Measurements from ENCODE around the gene ANKRD55.
"Not testable (repeated sequence)": the region's sequence is repeated elsewhere in the genome, so short reads cannot be mapped to it uniquely, and the experiment has no call there.

ANKRD55 gene

DNA sequence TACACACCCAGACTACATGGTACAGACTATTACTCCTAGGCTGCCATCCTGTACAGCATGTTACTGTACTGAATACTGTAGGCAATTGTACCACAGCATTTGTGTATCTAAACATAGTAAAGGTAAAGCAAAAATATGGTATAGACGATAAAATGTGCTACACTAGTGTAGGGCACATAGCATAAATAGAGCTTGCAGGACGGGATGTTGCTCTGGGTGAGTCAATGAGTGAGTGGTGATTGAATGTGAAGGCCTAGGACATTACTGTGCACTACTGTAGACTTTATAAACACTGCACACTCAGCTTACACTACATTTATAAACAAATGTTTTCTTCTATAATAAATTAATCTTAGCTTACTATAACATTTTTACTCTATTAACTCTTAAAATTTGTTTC is 25.6 kb downstream of the ANKRD55 start:
- no peak for DNase-seq (ENCODE audit: low spot score)

DNA sequence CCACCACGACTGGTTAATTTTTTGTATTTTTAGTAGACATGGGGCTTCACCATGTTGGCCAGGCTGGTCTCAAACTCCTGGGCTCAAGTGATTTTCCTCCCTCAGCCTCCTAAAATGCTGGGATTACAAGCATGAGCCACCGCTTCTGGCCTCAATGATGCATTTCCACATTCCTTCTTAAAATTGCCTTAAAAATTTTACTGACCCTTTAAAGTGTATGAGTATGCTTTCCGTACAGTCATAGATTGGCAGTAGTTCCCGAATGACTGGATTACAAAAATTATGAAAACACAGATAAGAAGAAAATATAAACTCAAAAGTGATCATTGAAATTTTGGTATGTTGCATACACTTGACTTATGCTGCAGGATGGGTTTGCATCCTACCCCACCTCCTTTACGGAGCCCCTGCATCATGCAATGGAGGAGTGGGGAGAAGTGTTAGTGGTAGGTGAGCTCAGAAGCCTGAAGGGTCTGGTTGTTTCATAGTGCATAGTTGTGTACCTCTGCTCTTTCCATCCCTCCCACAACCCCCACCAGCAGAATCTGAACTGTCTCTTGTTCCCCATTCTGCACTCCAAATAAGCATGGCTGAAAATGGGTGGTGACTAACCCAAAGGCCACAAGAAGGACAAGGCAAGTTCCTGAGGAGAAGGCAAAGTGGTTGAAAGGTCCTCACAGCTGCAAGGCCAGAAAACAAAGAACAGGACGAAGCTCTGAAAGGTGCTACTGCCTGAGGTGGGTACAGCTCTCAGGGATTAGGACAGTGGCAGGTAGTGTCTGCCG is 26.8 kb downstream of the ANKRD55 start:
- DNase-seq (ENCODE audit: low spot score), result no peak

DNA sequence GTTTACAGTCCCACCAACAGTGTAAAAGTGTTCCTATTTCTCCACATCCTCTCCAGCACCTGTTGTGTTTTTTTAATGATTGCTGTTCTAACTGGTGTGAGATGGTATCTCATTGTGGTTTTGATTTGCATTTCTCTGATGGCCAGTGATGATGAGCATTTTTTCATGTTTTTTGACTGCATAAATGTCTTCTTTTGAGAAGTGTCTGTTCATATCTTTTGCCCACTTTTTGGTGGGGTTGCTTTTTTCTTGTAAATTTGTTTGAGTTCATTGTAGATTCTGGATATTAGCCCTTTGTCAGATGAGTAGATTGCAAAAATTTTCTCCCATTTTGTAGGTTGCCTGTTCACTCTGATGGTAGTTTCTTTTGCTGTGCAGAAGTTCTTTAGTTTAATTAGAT is 29.2 kb downstream of the ANKRD55 start:
- not testable (repeated sequence) for DNase-seq (ENCODE audit: low spot score)

GRCh38 chr5:56202483-56202882 is 30.6 kb downstream of the ANKRD55 start:
- no peak for DNase-seq (ENCODE audit: low spot score)

DNA sequence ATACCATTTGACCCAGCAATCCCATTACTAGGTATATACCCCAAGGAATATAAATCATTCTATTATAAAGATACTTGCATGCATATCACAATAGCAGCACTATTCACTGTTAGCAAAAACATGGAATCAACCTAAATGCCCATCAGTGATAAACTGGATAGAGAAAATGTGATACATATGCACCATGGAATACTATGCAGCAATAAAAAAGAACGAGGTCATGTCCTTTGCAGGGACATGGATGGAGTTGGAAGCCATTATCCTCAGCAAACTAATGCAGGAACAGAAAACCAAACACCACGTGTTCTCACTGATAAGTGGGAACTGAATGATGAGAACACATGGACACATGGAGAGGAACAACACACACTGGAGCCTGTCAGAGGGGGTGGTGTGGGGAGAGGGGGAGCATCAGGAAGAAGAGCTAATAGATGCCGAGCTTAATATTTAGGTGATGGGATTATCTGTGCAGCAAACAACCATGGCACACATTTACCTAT is 31.3 kb downstream of the ANKRD55 start:
- not testable (repeated sequence) for DNase-seq (ENCODE audit: low spot score)

DNA sequence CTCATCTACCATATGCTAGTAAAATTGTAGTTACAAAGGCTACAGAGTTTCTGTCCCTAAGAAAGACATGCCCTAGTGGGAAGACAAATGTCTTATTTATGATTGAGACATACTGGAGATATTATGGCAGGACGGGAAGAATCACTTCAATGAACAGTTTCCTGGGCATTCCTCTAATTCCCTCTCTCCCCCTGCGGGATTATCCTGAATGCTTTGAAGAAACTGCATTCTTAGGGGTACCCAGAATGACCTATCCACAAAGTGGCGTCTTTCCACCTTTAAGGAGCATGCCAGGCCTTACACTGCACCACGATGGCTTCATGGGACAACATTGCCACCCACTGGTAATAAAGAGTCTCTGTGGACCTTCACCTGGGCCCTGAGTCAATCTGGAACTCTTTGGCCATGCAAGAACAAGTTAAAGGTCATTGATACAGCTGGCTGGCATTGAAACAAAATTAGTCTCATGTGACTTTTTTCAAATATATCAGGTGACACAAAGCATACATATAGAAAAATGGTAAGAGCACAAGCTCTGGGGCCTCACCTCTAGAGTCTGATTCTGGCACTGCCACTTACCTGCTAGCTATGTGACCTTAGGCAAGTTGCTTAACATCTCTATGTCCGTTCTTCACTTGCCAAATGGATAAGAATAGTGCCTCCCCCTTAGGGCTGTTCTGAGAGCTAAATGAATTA is 32.0 kb downstream of the ANKRD55 start:
- DNase-seq (ENCODE audit: low spot score), result peak; percentile 37

DNA sequence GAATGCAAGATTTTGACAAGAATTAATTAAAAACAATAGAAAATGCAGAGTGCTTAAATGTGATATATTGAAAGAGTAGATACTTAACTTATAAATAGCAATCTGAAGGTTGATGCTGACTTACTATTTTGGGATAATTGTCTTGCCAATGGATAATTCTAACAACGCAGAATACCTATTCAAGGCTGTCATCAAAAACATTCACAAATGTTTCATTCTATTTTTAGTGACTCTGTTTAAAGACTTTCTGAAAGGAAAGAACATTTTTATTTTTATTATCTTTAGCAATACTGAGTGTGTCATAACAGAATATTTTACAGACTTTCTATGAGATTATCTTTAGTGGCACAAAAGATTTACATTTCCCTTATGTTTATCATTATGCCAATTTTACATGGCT is 38.1 kb downstream of the ANKRD55 start:
- DNase-seq (ENCODE audit: low spot score), result no peak

DNA sequence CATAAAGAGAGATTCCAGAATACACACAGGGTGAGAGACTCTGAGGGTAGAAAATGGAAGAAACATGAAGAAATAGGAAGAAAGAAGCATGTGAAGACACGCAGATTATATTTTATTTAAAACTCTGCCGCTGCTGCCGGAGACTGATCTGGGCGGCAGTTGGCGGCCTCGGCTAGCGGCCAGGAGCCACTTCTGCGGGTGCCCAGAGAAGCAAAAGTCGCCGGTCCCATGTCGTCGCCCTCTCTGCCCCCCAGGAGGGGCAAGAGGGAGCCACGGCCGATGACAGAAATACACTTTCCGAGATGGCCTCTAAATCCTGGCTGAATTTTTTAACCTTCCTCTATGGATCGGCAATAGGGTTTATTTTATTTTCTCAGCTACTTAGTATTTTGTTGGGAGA is 40.9 kb downstream of the ANKRD55 start:
- DNase-seq (ENCODE audit: low spot score), result no peak

GRCh38 chr5:56191656-56192055 is 41.5 kb downstream of the ANKRD55 start:
- DNase-seq (ENCODE audit: low spot score), result no peak

- no peak for DNase-seq (ENCODE audit: low spot score)
Measured at GRCh38 chr5:56190497-56190896, 42.6 kb downstream of the ANKRD55 start.

DNA sequence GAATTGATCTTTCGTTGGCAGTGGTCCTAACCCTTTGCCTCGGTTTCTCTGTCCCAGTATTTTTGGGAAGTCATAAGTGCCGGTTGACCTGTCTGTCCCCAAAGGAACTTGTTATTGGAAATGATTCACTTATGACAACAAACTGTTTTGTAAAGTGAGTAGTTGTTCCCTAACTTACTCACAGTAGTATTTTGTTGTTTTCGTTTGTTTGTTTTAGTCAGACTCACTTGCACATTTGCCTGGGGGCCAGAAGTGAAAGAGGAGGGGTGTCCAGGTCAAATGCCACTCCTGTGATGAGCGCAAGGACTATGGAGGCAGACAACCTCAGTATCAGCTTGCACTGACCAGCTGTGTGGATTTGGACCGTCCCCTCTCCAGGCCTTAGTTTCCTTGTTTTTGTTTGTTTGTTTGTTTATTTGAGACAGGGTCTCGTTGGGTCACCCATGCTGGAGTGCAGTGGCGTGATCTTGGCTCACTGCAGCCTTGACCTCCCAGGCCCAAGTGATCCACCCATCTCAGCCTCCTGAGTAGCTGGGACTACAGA is 47.3 kb downstream of the ANKRD55 start:
- no peak for DNase-seq (ENCODE audit: low spot score)

- no peak for DNase-seq (ENCODE audit: low spot score)
Measured at GRCh38 chr5:56183506-56183905, 49.6 kb downstream of the ANKRD55 start.

- DNase-seq (ENCODE audit: low spot score), result no peak
Measured at GRCh38 chr5:56179442-56179841, 53.7 kb downstream of the ANKRD55 start.

- no peak for DNase-seq (ENCODE audit: low spot score)
Measured at GRCh38 chr5:56178823-56179222, 54.3 kb downstream of the ANKRD55 start.

GRCh38 chr5:56176871-56177533 is 56.1 kb downstream of the ANKRD55 start:
- DNase-seq (ENCODE audit: low spot score), result no peak

DNA sequence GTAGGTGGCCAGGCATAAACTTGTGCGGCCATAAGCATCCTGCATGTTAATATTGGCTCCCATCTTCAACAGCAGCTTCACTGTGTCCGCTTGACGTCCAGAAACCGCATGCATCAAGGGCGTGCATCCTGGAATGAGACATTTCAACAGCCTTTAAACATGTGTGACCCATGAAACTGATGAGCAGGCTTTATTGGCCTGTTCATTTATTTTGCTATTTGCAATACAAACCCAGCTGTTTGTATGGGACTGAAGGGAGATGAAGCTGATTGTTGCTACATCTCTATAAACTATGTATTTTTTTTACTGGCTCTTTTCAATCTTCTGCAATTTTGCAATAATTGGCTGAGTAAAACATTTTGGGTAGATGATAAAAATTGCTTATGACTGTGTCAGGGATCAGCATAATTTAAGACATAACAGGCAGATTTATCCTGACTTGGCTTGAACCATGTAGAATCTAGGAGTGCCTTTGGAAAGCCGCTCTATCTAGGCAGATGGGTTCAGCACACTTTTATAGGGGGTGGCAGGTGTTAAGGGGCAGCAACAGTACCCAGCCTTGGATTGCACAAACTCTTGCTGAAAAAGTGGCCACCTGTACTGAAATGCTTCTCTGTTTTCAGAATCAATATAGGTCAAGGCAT is 56.9 kb downstream of the ANKRD55 start:
- no peak for DNase-seq (ENCODE audit: low spot score)

GRCh38 chr5:56175488-56175887 is 57.6 kb downstream of the ANKRD55 start:
- DNase-seq (ENCODE audit: low spot score), result no peak

DNA sequence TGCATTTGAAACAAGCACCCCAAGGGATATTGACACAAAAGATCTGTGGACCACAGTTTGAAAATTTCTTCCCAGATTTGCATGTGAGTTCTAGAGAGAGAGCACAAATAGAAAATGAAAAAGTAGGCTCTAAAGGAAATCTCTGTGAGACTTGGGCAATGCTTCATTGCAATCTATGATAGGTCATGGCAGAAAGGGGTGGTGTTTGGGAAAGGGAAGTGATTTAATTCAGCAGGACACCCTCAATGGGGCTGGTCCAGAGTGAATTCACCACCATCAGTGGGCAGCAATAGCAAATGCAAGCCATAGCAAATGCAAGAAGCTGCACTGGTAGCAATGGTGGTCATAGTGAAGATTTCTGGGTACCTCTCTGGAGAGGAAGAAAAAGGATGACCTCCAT is 58.1 kb downstream of the ANKRD55 start:
- no peak for DNase-seq (ENCODE audit: low spot score)

GRCh38 chr5:56172241-56172640 is 60.9 kb downstream of the ANKRD55 start:
- DNase-seq (ENCODE audit: low spot score), result no peak

DNA sequence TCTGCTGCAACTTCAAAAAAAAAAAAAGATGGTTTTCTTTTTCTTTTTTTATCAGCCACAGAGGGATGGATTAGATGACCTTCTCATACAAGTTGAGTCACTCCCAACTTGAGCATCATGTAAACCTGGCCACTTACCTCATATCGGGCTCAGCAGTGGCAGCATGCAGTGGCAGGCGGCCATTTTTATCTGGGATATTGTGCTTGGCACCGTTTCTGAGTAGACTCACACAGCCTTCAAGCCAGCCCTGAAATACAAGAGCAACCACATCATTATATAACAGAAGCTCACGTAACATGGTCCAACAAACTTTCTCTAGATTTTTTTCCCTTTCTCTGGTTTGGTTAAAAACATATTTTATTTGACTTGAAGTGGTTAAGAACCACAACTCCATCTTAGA is 62.6 kb downstream of the ANKRD55 start:
- no peak for DNase-seq (ENCODE audit: low spot score)

DNA sequence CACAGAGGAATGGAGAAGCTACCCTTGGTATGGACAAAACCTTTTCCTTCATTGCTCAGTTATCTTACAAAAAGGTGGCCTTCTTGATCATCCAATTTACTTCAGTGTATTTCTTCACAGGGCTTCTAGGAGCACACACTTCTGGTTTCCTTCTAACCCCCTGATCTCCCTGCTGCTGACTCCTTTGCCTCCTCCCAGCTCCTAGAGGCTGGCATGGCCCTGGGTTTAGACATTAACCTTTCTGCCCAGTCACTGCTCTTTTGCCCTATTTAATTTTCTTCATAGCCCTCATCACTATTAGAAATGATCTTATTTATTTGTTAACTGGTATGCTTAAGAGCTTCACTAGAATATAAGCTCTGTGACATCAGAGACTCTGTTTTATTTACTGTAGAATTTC is 63.2 kb downstream of the ANKRD55 start:
- no peak for DNase-seq (ENCODE audit: low spot score)

DNA sequence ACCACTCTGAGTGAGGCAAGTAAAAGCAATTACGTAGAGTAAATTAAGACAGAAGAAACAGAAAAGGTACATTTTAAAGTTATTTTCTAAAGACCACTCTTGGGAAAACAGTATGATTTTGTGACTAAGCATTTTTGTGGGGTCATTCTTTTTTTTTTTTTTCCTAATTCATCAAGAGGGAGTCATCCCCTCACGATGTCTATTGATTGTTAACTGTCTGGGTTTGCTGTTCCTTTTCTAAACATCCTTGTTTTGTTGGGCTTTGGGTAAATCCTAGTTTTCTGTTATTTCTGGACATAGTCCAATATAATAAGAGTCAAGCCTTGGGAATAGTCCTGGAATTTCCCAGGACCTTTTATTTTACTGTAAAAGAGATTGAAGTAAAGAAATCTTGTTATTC is 63.8 kb downstream of the ANKRD55 start:
- DNase-seq (ENCODE audit: low spot score), result no peak
